Measurements from ENCODE around the gene RSPH1.

RSPH1 gene

DNA sequence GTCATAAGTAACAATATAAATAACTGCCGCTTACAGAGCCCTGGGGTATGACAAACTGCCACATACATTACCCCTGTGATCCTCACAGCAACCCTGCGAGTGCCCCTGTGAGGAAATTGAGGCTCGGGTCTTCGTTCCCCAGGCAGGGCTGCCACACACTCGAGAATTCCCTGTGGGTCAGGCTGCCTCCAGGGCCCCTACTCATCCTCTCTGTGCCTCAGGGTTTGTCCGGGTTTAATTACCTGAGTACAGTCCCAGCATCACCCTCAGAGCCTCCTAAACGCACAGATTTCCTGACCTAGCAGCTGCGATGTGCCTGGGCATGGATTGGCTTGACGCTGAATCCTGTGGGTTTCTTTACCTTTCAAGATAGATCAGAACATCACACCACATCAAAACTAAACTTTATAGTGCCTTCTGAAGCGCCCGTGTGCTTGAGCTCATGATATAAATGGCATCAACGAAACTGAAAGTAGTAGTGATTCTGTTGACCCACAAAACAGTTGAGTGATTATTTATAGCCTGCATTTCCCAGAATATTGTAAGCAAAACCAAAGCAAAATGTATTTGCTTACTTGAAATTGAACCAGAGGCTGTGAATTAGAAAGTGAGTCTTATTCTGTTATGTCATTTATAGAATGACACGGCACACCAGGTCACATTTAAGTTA, 31.6 kb upstream of the RSPH1 start:
- no peaks in the 10 kb centered on the region for H3K27me3 ChIP-seq (ENCODE audit: control insufficient read depth, insufficient read depth, low read length)
- H3K4me3 ChIP-seq (ENCODE audit: low read length) = no peak overlapping the region
- H3K36me3 ChIP-seq (ENCODE audit: control insufficient read depth, low read depth, low read length) = no peaks in the 10 kb centered on the region
- peaks cover 33% of the 10 kb centered on the region for H3K4me1 ChIP-seq (ENCODE audit: control insufficient read depth, low read depth, low read length)
- no peak overlapping the region for H3K27ac ChIP-seq (ENCODE audit: low read length)
- no peaks in the 10 kb centered on the region for H3K9me3 ChIP-seq (ENCODE audit: control insufficient read depth, low read depth, low read length)
- H3K9ac ChIP-seq (ENCODE audit: low read length) = no peak overlapping the region

- Histone ChIP-seq H3K27me3 (ENCODE audit: control insufficient read depth, insufficient read depth, low read length) (no peaks in the 10 kb centered on the region), H3K36me3 (ENCODE audit: control insufficient read depth, low read depth, low read length) (no peaks in the 10 kb centered on the region), H3K27ac (ENCODE audit: low read length) (no peak overlapping the region), H3K4me1 (ENCODE audit: control insufficient read depth, low read depth, low read length) (peaks cover 33% of the 10 kb centered on the region), H3K4me3 (ENCODE audit: low read length) (no peak overlapping the region), H3K9ac (ENCODE audit: low read length) (no peak overlapping the region), H3K9me3 (ENCODE audit: control insufficient read depth, low read depth, low read length) (no peaks in the 10 kb centered on the region)
Observed at GRCh38 chr21:42527127-42527488, 31.1 kb upstream of the RSPH1 start.

GRCh38 chr21:42526379-42526727, 30.3 kb upstream of the RSPH1 start:
- Histone ChIP-seq H3K27me3 (ENCODE audit: control insufficient read depth, insufficient read depth, low read length) (no peaks in the 10 kb centered on the region), H3K4me1 (ENCODE audit: control insufficient read depth, low read depth, low read length) (peaks cover 33% of the 10 kb centered on the region), H3K9me3 (ENCODE audit: control insufficient read depth, low read depth, low read length) (no peaks in the 10 kb centered on the region), H3K4me3 (ENCODE audit: low read length) (no peak overlapping the region), H3K27ac (ENCODE audit: low read length) (no peak overlapping the region), H3K36me3 (ENCODE audit: control insufficient read depth, low read depth, low read length) (no peaks in the 10 kb centered on the region), H3K9ac (ENCODE audit: low read length) (no peak overlapping the region)

DNA sequence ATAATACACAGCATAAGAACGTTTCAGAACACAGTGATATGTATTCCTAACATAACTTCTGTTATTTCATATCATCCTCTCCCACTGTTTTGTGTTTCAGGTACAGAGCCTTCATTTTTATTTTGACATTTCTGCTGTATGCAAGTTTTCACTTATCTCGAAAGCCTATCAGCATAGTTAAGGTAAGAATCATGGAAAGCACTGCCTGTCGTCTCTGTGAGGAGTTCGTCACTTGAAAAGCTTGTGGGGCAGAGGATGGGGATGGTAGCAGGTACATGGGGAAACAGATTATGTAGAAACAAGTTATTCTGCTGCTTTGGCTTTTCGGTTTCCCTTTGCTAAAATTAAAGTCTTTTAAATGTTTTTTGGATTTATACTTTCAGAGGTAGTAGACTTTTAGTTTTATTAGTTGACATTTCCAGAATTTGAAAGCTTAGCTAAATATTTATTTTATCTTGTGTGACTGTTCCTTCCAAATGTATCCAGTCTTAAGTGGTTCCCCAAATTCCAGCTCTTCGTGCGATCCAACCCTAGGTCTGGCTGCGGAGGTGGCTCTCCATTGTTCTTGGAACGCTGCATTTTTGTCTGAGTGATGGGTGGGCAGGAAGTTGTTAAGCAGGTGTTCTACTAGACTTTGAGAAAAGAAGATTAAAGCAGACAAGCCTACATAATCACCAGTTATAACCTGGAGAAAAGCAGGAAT, 29.8 kb upstream of the RSPH1 start:
- peak overlapping the region; percentile 62 for H3K4me3 ChIP-seq (ENCODE audit: low read length)
- H3K4me1 ChIP-seq (ENCODE audit: control insufficient read depth, low read depth, low read length) = peaks cover 36% of the 10 kb centered on the region
- no peak overlapping the region for H3K9ac ChIP-seq (ENCODE audit: low read length)
- H3K27ac ChIP-seq (ENCODE audit: low read length) = no peak overlapping the region
- H3K9me3 ChIP-seq (ENCODE audit: control insufficient read depth, low read depth, low read length) = no peaks in the 10 kb centered on the region
- no peaks in the 10 kb centered on the region for H3K27me3 ChIP-seq (ENCODE audit: control insufficient read depth, insufficient read depth, low read length)
- no peaks in the 10 kb centered on the region for H3K36me3 ChIP-seq (ENCODE audit: control insufficient read depth, low read depth, low read length)

- H3K36me3 ChIP-seq (ENCODE audit: control insufficient read depth, low read depth, low read length) = no peaks in the 10 kb centered on the region
- peak overlapping the region; percentile 44 for H3K9ac ChIP-seq (ENCODE audit: low read length)
- peaks cover 36% of the 10 kb centered on the region for H3K4me1 ChIP-seq (ENCODE audit: control insufficient read depth, low read depth, low read length)
- H3K27me3 ChIP-seq (ENCODE audit: control insufficient read depth, insufficient read depth, low read length) = no peaks in the 10 kb centered on the region
- no peaks in the 10 kb centered on the region for H3K9me3 ChIP-seq (ENCODE audit: control insufficient read depth, low read depth, low read length)
- H3K4me3 ChIP-seq (ENCODE audit: low read length) = peak overlapping the region; percentile 62
- peak overlapping the region; percentile 46 for H3K27ac ChIP-seq (ENCODE audit: low read length)
Observed at GRCh38 chr21:42525029-42525581, 29.1 kb upstream of the RSPH1 start.

DNA sequence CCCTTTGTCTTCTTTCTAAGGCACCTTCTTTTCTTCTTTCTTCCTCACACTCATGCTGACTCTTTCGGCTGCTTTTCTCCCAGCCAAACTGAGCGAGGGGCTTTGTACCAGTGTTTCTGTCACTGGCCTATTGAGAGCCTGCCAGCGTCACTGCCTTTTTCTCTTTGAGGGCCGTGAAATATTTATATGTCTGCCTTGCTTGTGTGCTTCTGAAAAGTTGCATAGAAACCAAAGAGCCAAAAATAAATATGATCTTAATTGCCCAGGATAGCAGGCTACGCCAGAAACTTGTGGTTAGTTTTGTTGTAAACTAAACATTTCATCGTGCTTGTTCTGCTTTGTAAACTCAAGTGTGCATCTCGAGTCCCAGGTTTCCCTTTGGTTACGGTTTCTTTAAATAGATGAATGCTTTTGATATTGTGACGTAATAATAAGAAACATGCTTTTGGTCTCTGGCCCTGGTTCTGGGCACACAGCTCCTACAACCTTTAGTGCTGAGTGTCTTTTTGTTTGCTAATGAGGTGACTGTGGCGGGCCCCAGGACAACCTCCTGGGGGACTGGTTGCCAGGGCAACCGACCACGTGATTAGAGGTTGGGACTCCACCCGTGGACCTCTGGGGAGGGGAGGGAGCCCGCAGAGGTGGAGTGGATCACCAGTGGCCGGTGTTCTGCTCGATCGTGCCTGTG, 28.5 kb upstream of the RSPH1 start:
- H3K36me3 ChIP-seq (ENCODE audit: control insufficient read depth, low read depth, low read length) = peaks cover 5% of the 10 kb centered on the region
- H3K27me3 ChIP-seq (ENCODE audit: control insufficient read depth, insufficient read depth, low read length) = no peaks in the 10 kb centered on the region
- H3K27ac ChIP-seq (ENCODE audit: low read length) = peak overlapping the region; percentile 46
- peaks cover 36% of the 10 kb centered on the region for H3K4me1 ChIP-seq (ENCODE audit: control insufficient read depth, low read depth, low read length)
- H3K9me3 ChIP-seq (ENCODE audit: control insufficient read depth, low read depth, low read length) = no peaks in the 10 kb centered on the region
- peak overlapping the region; percentile 44 for H3K9ac ChIP-seq (ENCODE audit: low read length)
- peak overlapping the region; percentile 62 for H3K4me3 ChIP-seq (ENCODE audit: low read length)

- H3K4me3 ChIP-seq (ENCODE audit: low read length) = peak overlapping the region; percentile 62
Observed at GRCh38 chr21:42523941-42524340, 27.9 kb upstream of the RSPH1 start.

GRCh38 chr21:42523211-42523610, 27.2 kb upstream of the RSPH1 start:
- no peak overlapping the region for H3K4me3 ChIP-seq (ENCODE audit: low read length)
- no peaks in the 10 kb centered on the region for H3K9me3 ChIP-seq (ENCODE audit: control insufficient read depth, low read depth, low read length)
- H3K4me1 ChIP-seq (ENCODE audit: control insufficient read depth, low read depth, low read length) = peaks cover 36% of the 10 kb centered on the region
- no peak overlapping the region for H3K9ac ChIP-seq (ENCODE audit: low read length)
- peaks cover 13% of the 10 kb centered on the region for H3K36me3 ChIP-seq (ENCODE audit: control insufficient read depth, low read depth, low read length)
- H3K27me3 ChIP-seq (ENCODE audit: control insufficient read depth, insufficient read depth, low read length) = no peaks in the 10 kb centered on the region
- no peak overlapping the region for H3K27ac ChIP-seq (ENCODE audit: low read length)

More at GRCh38 chr21:42523941-42524340, 27.9 kb upstream of the RSPH1 start:
- peaks cover 36% of the 10 kb centered on the region for H3K4me1 ChIP-seq (ENCODE audit: control insufficient read depth, low read depth, low read length)
- H3K27ac ChIP-seq (ENCODE audit: low read length) = peak overlapping the region; percentile 46
- no peaks in the 10 kb centered on the region for H3K27me3 ChIP-seq (ENCODE audit: control insufficient read depth, insufficient read depth, low read length)
- H3K9ac ChIP-seq (ENCODE audit: low read length) = peak overlapping the region; percentile 44
- H3K36me3 ChIP-seq (ENCODE audit: control insufficient read depth, low read depth, low read length) = peaks cover 9% of the 10 kb centered on the region
- no peaks in the 10 kb centered on the region for H3K9me3 ChIP-seq (ENCODE audit: control insufficient read depth, low read depth, low read length)

- Histone ChIP-seq H3K36me3 (ENCODE audit: control insufficient read depth, low read depth, low read length) (peaks cover 15% of the 10 kb centered on the region), H3K27ac (ENCODE audit: low read length) (no peak overlapping the region), H3K4me1 (ENCODE audit: control insufficient read depth, low read depth, low read length) (peaks cover 32% of the 10 kb centered on the region), H3K27me3 (ENCODE audit: control insufficient read depth, insufficient read depth, low read length) (no peaks in the 10 kb centered on the region), H3K9me3 (ENCODE audit: control insufficient read depth, low read depth, low read length) (no peaks in the 10 kb centered on the region), H3K4me3 (ENCODE audit: low read length) (no peak overlapping the region), H3K9ac (ENCODE audit: low read length) (no peak overlapping the region)
Observed at GRCh38 chr21:42522771-42523170, 26.7 kb upstream of the RSPH1 start.

GRCh38 chr21:42522271-42522670, 26.2 kb upstream of the RSPH1 start:
- no peak overlapping the region for H3K27ac ChIP-seq (ENCODE audit: low read length)
- H3K9ac ChIP-seq (ENCODE audit: low read length) = no peak overlapping the region
- H3K9me3 ChIP-seq (ENCODE audit: control insufficient read depth, low read depth, low read length) = no peaks in the 10 kb centered on the region
- peaks cover 32% of the 10 kb centered on the region for H3K4me1 ChIP-seq (ENCODE audit: control insufficient read depth, low read depth, low read length)
- H3K4me3 ChIP-seq (ENCODE audit: low read length) = no peak overlapping the region
- peaks cover 15% of the 10 kb centered on the region for H3K36me3 ChIP-seq (ENCODE audit: control insufficient read depth, low read depth, low read length)
- no peaks in the 10 kb centered on the region for H3K27me3 ChIP-seq (ENCODE audit: control insufficient read depth, insufficient read depth, low read length)

GRCh38 chr21:42521805-42522204, 25.8 kb upstream of the RSPH1 start:
- peaks cover 32% of the 10 kb centered on the region for H3K4me1 ChIP-seq (ENCODE audit: control insufficient read depth, low read depth, low read length)
- H3K4me3 ChIP-seq (ENCODE audit: low read length) = no peak overlapping the region
- no peak overlapping the region for H3K9ac ChIP-seq (ENCODE audit: low read length)
- peaks cover 15% of the 10 kb centered on the region for H3K36me3 ChIP-seq (ENCODE audit: control insufficient read depth, low read depth, low read length)
- no peaks in the 10 kb centered on the region for H3K27me3 ChIP-seq (ENCODE audit: control insufficient read depth, insufficient read depth, low read length)
- no peaks in the 10 kb centered on the region for H3K9me3 ChIP-seq (ENCODE audit: control insufficient read depth, low read depth, low read length)
- no peak overlapping the region for H3K27ac ChIP-seq (ENCODE audit: low read length)

All from iPS-18a (cell line).